Keratinocyte (primary cell): ENCODE data around the gene TARBP1.

Experiments used
- CTCF ChIP-seq, 3 experiments: IDR thresholded peaks in 1 of 3; conservative IDR thresholded peaks in 1 of 3; optimal IDR thresholded peaks in 1 of 3; 2 replicates in 2 of 3; 3 replicates in 1 of 3; pipeline versions ENCODE3 to v1.5.1; 2011; ENCODE audit warnings: low read length in 3 of 3, mild to moderate bottlenecking in 3 of 3, moderate library complexity in 2 of 3, control low read depth in 1 of 3, inconsistent platforms in 1 of 3; ENCODE audit not compliant: insufficient read depth in 2 of 3; ENCODE audit errors: extremely low read depth in 1 of 3
- EZH2 ChIP-seq: IDR thresholded peaks from one replicate; pipeline ENCODE4 v1.6.1; 2012; ENCODE audit warnings: inconsistent platforms, mild to moderate bottlenecking, low read length, moderate library complexity

- TF ChIP-seq CTCF (optimal IDR thresholded peaks at IDR 0.05 in 1 of 3, IDR thresholded peaks at IDR 0.05 in 1 of 3, conservative IDR thresholded peaks at IDR 0.05 in 1 of 3; ENCODE audit: extremely low read depth in 1 of 3, insufficient read depth in 2 of 3, low read length in 3 of 3) (no peak), EZH2 (no peak)
These were observed 2.8 kb downstream of the TARBP1 start for GRCh38 chr1:234476172-234476571.
